GM12878 (cell line): ENCODE data around the gene TRPC3. TPM values are rescaled to one million over a fixed set of nuclear protein-coding genes. Genes with fewer than 3 reads are reported as not detected.

Experiments used
- ATAC-seq: fragments of 200-7000 bp; cut with Tn5 transposase; 3 replicates; pipeline ENCODE4 v1.9.1; 2020; ENCODE audit warnings: mild to moderate bottlenecking, moderate library complexity
- BruUV-seq: library from RNA; stranded (reverse); fragments of 400-500 nt; replicated peaks from 2 replicates; lab custom pipeline; 2021; lab: Mats Ljungman, UMichigan
- CTCF ChIA-PET: fragments of 300-600 bp; sonication (Branson Sonifier 250); formaldehyde crosslinking; extraction: SDS; loops from one replicate; lab custom pipeline; 2021; ENCODE audit warnings: inconsistent platforms; lab: Yijun Ruan, JAX
- POLR2A ChIA-PET: fragments of 350-600 bp; formaldehyde crosslinking; extraction: SDS; loops from one replicate; lab custom pipeline; 2021; ENCODE audit warnings: inconsistent platforms; lab: Charles Lee
- RAD21 ChIA-PET: fragments of 300-600 bp; sonication (Branson Sonifier 250); formaldehyde crosslinking; loops from one replicate; lab custom pipeline; 2023; ENCODE audit warnings: antibody characterized with exemption; ENCODE audit not compliant: unreplicated experiment; lab: Charles Lee
- SMC1A ChIA-PET: fragments of 300-600 bp; sonication (Branson Sonifier 250); formaldehyde crosslinking; loops from one replicate; lab custom pipeline; 2023; ENCODE audit not compliant: unreplicated experiment, uncharacterized antibody; lab: Charles Lee
- DNase-seq: peaks from one replicate; pipeline ENCODE4 v3.0.0-alpha.2; 2011; ENCODE audit warnings: low read depth, low spot score
- FAIRE-seq: peaks from 3 replicates; lab custom pipeline; 2011; peaks lifted over from hg19 to GRCh38; lab: Jason Lieb, UNC
- H2AFZ ChIP-seq: 2 replicates; pipeline ENCODE4 v1.6.0; 2011; ENCODE audit warnings: low read depth, low read length, control low read depth; ENCODE audit not compliant: control insufficient read depth
- H3K27ac ChIP-seq: 2 replicates; pipeline ENCODE4 v1.5.1; 2011; ENCODE audit warnings: control low read depth; ENCODE audit not compliant: control insufficient read depth, insufficient read depth
- H3K27me3 ChIP-seq, 2 experiments: replicated peaks in 1 of 2; 2 replicates each; pipeline versions ENCODE4 v1.6.0 to v1.6.1; 2011; ENCODE audit warnings: low read length in 1 of 2; ENCODE audit not compliant: control insufficient read depth in 2 of 2, insufficient read depth in 2 of 2
- H3K36me3 ChIP-seq, 2 experiments: 2 replicates each; pipeline ENCODE4 v1.5.1; 2011; ENCODE audit warnings: low read length in 1 of 2; ENCODE audit not compliant: control insufficient read depth in 2 of 2, insufficient read depth in 2 of 2
- H3K4me1 ChIP-seq: 2 replicates; pipeline ENCODE4 v1.6.1; 2011; ENCODE audit warnings: mild to moderate bottlenecking, low read length, moderate library complexity, mixed read lengths; ENCODE audit not compliant: control insufficient read depth, insufficient read depth
- H3K4me2 ChIP-seq: 2 replicates; pipeline ENCODE4 v1.6.0; 2011; ENCODE audit warnings: control low read depth; ENCODE audit not compliant: control insufficient read depth, insufficient read depth
- H3K4me3 ChIP-seq: fragments of 200-600 bp; sonication (generic); 2 replicates; pipeline ENCODE4 v1.5.1; 2016
- H3K79me2 ChIP-seq: 2 replicates; pipeline ENCODE4 v1.6.0; 2011; ENCODE audit warnings: low read length; ENCODE audit not compliant: control insufficient read depth, insufficient read depth
- H3K9ac ChIP-seq: 2 replicates; pipeline ENCODE4 v1.8.0; 2011; ENCODE audit warnings: low read length, control low read depth, mixed read lengths; ENCODE audit not compliant: control insufficient read depth, insufficient read depth
- H3K9me3 ChIP-seq: replicated peaks from 3 replicates; pipeline ENCODE4 v1.5.1; 2011; ENCODE audit warnings: mild to moderate bottlenecking, low read length; ENCODE audit not compliant: control insufficient read depth, insufficient read depth
- H4K20me1 ChIP-seq: 2 replicates; pipeline ENCODE4 v1.6.0; 2011; ENCODE audit not compliant: control insufficient read depth, insufficient read depth
- BACH1 ChIP-seq: fragments of 450-650 bp; IDR thresholded peaks from 2 replicates; pipeline ENCODE4 v1.6.1; 2017; ENCODE audit warnings: mild to moderate bottlenecking, borderline replicate concordance
- HDGF ChIP-seq: fragments of 450-650 bp; IDR thresholded peaks from 2 replicates; pipeline ENCODE4 v1.6.1; 2016; ENCODE audit warnings: antibody characterized with exemption
- MTA3 ChIP-seq: IDR thresholded peaks from 2 replicates; pipeline ENCODE4 v1.6.1; 2012; ENCODE audit warnings: low read length, inconsistent platforms, borderline replicate concordance
- MYB ChIP-seq: fragments of 150-350 bp; IDR thresholded peaks from 2 replicates; pipeline ENCODE4 v1.6.1; 2014; ENCODE audit warnings: mild to moderate bottlenecking, low read depth, low read length, borderline replicate concordance
- NFXL1 ChIP-seq: fragments of 450-650 bp; IDR thresholded peaks from 2 replicates; pipeline ENCODE4 v1.6.1; 2017; ENCODE audit warnings: antibody characterized with exemption, mild to moderate bottlenecking, borderline replicate concordance
- NR2C2 ChIP-seq: IDR thresholded peaks from 2 replicates; pipeline ENCODE4 v1.6.1; 2011; ENCODE audit warnings: borderline replicate concordance, low read depth; ENCODE audit not compliant: control insufficient read depth, insufficient read length
- USF1 ChIP-seq: IDR thresholded peaks from 2 replicates; pipeline ENCODE4 v1.6.1; 2011; ENCODE audit warnings: borderline replicate concordance, low read depth, mild to moderate bottlenecking, moderate library complexity, mixed read lengths, low read length; ENCODE audit not compliant: insufficient read depth; ENCODE audit errors: extremely low read length
- WGBS: methylation state at CpG from one replicate; pipeline ENCODE4 v1.1.6; 2016; ENCODE audit warnings: low lambda C conversion rate; ENCODE audit not compliant: insufficient replicate concordance, insufficient coverage; ENCODE audit errors: missing lambda C conversion rate; 5-methylcytosine and 5-hydroxymethylcytosine counted together
- in situ Hi-C: fragments of 300-500 bp; cut with MboI; formaldehyde crosslinking; loops from 9 replicates; pipeline ENCODE4 v1.14.3; 2018; ENCODE audit warnings: mixed read lengths
- intact Hi-C: fragments of 100-400 bp; cut with micrococcal nuclease; formaldehyde crosslinking; loops from one replicate; pipeline ENCODE4 v1.14.2; 2022; ENCODE audit not compliant: unreplicated experiment
- polyA plus RNA-seq, 11 experiments: library from polyadenylated mRNA; depleted of rRNA in 4 of 11; unstranded in 6 of 11; stranded (reverse) in 5 of 11; fragments of >200 nt; fragmentation: Nextera tagmentation in 4 of 11; fragmentation: Illumina TruSeq in 1 of 11; extraction: Ambion mirVana in 4 of 11; extraction: Trizol in 1 of 11; gene quantifications; 1 replicate in 1 of 11; 2 replicates in 10 of 11; pipeline versions ENCODE4 v1.2.1 to v1.2.3, GENCODE V29; 2011 to 2016; ENCODE audit warnings: inconsistent platforms in 2 of 11, missing spikeins in 2 of 11, low read depth in 1 of 11
- total RNA-seq, 4 experiments: library from RNA; depleted of rRNA in 3 of 4; stranded (reverse); fragments of >200 nt in 3 of 4; fragmentation: Illumina TruSeq in 1 of 4; extraction: Trizol in 1 of 4; gene quantifications; 2 replicates each; pipeline versions ENCODE4 v1.2.1 to v1.2.3, GENCODE V29; 2013 to 2021
- TF ChIP-seq, protein P1 (sequence below): fragments of 450-650 bp; IDR thresholded peaks from 2 replicates; pipeline ENCODE4 v1.6.1; 2017; ENCODE audit warnings: mild to moderate bottlenecking, low read depth, inconsistent platforms; ENCODE audit not compliant: poor library complexity, severe bottlenecking
- TF ChIP-seq, protein P2 (sequence below): fragments of 450-650 bp; IDR thresholded peaks from 2 replicates; pipeline ENCODE4 v1.6.1; 2017; ENCODE audit warnings: mild to moderate bottlenecking, moderate library complexity
- TF ChIP-seq, protein P3 (sequence below): fragments of 450-650 bp; conservative IDR thresholded peaks from 2 replicates; pipeline ENCODE4 v1.6.1; 2017; ENCODE audit warnings: mild to moderate bottlenecking, moderate library complexity
- TF ChIP-seq, protein P4 (sequence below): IDR thresholded peaks from 2 replicates; pipeline ENCODE4 v1.6.1; 2012; ENCODE audit warnings: low read depth, low read length, improper control_type of control experiment

Gene TRPC3
- total and polyA plus RNA-seq, 10 of the 15 experiments (the other 5 are each of a cell fraction or from before 2014, with no cell fraction given): not detected

- no peak for TF ChIP-seq BACH1
- no peak for TF ChIP-seq NR2C2
Measured at GRCh38 chr4:121988950-121989349, 37.1 kb upstream of the TRPC3 start (continued).

- Histone ChIP-seq H3K79me2 (no peaks in the 10 kb centered on the region), H3K4me1 (peaks cover 17% of the 10 kb centered on the region), H2AFZ (no peak overlapping the region), H3K4me2 (no peak overlapping the region), H3K27me3 (no peaks in the 10 kb centered on the region), H4K20me1 (no peaks in the 10 kb centered on the region), H3K36me3 (no peaks in the 10 kb centered on the region), H3K9ac (no peak overlapping the region), H3K27ac (no peak overlapping the region), H3K9me3 (no peaks in the 10 kb centered on the region), H3K4me3 (no peak overlapping the region)
- ChIA-PET CTCF (interaction anchor here (1.2 kb wide), 1 partner anchor 25 kb away, joined by 3 read pairs; no protein-coding TSS in a partner anchor), RAD21 (no interaction called here), SMC1A (interaction anchor here (0.9 to 1.6 kb wide), 3 partner anchors 9 to 80 kb away, joined by 3 to 9 read pairs (median 4); no protein-coding TSS in a partner anchor), POLR2A (interaction anchor here (0.6 kb wide), 3 partner anchors 34 to 463 kb away, joined by 3 to 5 read pairs (median 3); no protein-coding TSS in a partner anchor)
- BruUV-seq: no TSS peak
- ATAC-seq (no peak), FAIRE-seq (no peak), DNase-seq (no peak)
- intact Hi-C loops: no loop called here
- 40% methylated on average over 3 of the region's 3 CpGs for WGBS
- in situ Hi-C loops: no loop called here
- no peak for TF ChIP-seq MYB
- TF ChIP-seq HDGF: no peak
- no peak for TF ChIP-seq USF1
- TF ChIP-seq, protein P1, sequence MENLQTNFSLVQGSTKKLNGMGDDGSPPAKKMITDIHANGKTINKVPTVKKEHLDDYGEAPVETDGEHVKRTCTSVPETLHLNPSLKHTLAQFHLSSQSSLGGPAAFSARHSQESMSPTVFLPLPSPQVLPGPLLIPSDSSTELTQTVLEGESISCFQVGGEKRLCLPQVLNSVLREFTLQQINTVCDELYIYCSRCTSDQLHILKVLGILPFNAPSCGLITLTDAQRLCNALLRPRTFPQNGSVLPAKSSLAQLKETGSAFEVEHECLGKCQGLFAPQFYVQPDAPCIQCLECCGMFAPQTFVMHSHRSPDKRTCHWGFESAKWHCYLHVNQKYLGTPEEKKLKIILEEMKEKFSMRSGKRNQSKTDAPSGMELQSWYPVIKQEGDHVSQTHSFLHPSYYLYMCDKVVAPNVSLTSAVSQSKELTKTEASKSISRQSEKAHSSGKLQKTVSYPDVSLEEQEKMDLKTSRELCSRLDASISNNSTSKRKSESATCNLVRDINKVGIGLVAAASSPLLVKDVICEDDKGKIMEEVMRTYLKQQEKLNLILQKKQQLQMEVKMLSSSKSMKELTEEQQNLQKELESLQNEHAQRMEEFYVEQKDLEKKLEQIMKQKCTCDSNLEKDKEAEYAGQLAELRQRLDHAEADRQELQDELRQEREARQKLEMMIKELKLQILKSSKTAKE: no peak
- no peak for TF ChIP-seq NFXL1
- no peak for TF ChIP-seq MTA3
- TF ChIP-seq, protein P2, sequence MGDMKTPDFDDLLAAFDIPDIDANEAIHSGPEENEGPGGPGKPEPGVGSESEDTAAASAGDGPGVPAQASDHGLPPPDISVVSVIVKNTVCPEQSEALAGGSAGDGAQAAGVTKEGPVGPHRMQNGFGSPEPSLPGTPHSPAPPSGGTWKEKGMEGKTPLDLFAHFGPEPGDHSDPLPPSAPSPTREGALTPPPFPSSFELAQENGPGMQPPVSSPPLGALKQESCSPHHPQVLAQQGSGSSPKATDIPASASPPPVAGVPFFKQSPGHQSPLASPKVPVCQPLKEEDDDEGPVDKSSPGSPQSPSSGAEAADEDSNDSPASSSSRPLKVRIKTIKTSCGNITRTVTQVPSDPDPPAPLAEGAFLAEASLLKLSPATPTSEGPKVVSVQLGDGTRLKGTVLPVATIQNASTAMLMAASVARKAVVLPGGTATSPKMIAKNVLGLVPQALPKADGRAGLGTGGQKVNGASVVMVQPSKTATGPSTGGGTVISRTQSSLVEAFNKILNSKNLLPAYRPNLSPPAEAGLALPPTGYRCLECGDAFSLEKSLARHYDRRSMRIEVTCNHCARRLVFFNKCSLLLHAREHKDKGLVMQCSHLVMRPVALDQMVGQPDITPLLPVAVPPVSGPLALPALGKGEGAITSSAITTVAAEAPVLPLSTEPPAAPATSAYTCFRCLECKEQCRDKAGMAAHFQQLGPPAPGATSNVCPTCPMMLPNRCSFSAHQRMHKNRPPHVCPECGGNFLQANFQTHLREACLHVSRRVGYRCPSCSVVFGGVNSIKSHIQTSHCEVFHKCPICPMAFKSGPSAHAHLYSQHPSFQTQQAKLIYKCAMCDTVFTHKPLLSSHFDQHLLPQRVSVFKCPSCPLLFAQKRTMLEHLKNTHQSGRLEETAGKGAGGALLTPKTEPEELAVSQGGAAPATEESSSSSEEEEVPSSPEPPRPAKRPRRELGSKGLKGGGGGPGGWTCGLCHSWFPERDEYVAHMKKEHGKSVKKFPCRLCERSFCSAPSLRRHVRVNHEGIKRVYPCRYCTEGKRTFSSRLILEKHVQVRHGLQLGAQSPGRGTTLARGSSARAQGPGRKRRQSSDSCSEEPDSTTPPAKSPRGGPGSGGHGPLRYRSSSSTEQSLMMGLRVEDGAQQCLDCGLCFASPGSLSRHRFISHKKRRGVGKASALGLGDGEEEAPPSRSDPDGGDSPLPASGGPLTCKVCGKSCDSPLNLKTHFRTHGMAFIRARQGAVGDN: no peak
- TF ChIP-seq, protein P3, sequence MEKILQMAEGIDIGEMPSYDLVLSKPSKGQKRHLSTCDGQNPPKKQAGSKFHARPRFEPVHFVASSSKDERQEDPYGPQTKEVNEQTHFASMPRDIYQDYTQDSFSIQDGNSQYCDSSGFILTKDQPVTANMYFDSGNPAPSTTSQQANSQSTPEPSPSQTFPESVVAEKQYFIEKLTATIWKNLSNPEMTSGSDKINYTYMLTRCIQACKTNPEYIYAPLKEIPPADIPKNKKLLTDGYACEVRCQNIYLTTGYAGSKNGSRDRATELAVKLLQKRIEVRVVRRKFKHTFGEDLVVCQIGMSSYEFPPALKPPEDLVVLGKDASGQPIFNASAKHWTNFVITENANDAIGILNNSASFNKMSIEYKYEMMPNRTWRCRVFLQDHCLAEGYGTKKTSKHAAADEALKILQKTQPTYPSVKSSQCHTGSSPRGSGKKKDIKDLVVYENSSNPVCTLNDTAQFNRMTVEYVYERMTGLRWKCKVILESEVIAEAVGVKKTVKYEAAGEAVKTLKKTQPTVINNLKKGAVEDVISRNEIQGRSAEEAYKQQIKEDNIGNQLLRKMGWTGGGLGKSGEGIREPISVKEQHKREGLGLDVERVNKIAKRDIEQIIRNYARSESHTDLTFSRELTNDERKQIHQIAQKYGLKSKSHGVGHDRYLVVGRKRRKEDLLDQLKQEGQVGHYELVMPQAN: no peak
- TF ChIP-seq, protein P4, sequence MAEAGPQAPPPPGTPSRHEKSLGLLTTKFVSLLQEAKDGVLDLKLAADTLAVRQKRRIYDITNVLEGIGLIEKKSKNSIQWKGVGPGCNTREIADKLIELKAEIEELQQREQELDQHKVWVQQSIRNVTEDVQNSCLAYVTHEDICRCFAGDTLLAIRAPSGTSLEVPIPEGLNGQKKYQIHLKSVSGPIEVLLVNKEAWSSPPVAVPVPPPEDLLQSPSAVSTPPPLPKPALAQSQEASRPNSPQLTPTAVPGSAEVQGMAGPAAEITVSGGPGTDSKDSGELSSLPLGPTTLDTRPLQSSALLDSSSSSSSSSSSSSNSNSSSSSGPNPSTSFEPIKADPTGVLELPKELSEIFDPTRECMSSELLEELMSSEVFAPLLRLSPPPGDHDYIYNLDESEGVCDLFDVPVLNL: no peak
Measured at GRCh38 chr4:121980643-121981042, 28.8 kb upstream of the TRPC3 start.
